Umbilical cord (tissue), 2 donors: Measurements from ENCODE around the gene ERCC4. TPM values are rescaled to one million over a fixed set of nuclear protein-coding genes. Genes with fewer than 3 reads are reported as not detected.

Source experiments
- DNase-seq: peaks from one replicate; pipeline ENCODE4 v3.0.0-alpha.2; 2015; ENCODE audit warnings: low spot score
- total RNA-seq: library from RNA; depleted of rRNA; stranded (reverse); fragments of >200 nt; gene quantifications from one replicate; pipeline ENCODE4 v1.2.3, GENCODE V29; 2014; ENCODE audit warnings: low replicate concordance; ENCODE audit not compliant: insufficient read depth

The ERCC4 gene
- total RNA-seq, 1 donor from 2014 or later: 18.1 TPM

DNA sequence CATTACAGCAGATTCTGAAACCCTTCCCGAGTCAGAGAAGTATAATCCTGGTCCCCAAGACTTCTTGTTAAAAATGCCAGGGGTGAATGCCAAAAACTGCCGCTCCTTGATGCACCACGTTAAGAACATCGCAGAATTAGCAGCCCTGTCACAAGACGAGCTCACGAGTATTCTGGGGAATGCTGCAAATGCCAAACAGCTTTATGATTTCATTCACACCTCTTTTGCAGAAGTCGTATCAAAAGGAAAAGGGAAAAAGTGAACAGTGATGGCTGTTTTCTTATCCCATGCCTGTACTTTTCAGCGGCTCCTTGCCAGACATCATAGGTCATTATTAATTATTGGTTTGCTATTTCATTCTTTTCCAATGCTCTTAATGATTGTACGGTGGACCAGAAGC lies 28.1 kb downstream of the ERCC4 start:
- DNase-seq: no peak

GRCh38 chr16:13950821-13951547 lies 31.0 kb downstream of the ERCC4 start:
- no peak for DNase-seq

DNA sequence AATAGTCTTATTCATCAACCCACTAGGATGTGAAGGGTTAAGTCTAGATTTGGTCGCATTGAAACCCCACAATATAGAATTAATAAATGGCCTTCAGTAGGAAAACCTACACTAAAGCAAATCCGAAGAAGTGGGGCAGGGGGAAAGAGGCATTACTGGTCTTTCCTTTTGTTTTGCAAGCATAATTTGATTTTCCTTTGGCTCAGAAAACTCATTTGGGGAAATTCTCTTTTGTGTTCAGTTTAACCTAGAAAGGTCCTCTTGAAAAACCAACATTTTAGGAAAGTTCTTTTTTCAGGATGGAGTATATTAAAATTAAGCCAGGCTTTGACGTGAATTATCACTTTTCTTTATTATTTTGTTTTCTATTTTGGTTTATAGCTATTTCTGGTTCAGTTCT lies 31.7 kb downstream of the ERCC4 start:
- DNase-seq: peak; percentile 15

DNA sequence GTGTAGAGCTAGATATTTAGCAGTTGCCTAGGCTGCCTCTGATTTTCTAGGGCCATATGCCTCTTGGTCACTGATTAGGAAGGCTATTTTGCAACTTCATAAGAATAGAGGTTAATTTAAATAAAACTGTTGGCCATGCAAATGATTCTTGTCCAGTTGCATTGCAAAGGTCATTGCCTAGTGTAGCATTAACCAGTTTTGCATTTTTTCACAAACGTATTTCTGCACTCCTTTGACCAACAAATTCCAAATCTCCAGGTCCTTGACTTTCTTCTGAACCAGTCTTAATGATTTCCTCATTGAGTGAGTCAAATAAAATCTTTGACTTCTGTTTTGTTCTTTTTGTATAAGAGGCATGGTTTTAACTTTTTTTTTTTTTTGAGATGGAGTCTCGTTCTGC lies 33.5 kb downstream of the ERCC4 start:
- DNase-seq: no peak

- DNase-seq: no peak
These were observed 36.8 kb downstream of the ERCC4 start for GRCh38 chr16:13956635-13957196.

DNA sequence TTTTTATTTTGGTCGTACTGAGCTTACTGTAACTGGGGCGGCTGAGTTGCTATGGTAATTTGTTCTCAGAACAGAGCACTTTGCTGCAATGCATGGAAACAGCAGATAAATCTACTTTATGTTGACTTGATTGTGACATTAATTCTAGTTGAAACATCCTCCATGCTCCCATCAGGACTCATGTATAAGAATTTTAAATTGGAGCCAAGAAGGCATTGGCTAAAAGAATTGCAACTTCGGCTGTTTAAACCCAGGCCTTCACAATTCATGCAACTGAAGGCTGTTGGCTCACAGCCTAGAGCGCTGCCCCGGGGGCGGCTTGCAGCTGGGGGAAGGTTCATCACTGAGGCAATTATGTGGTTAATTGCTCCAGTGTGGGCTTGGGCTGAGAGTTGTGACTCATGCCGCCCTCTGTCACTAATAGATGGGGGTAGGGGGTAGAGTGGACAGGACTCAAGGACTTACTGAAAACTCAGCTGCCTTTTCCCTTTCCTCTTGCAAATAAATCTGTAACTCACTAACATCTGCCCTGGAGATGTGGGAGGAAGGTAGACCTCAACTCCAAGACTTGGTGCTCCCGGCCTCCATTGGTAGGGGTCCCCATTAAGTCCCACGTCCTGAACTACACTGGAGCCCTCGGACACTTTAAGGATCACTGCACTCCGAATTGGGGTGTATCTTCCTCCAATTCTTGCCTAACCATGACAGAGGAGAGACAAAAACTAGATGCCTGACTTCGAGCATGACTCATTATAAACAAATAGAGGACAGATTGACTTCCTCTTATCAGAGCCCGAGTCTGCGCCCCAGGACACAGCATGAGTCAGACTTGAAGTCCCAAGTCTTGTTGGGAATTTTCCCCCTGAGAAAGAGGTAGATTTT lies 37.5 kb downstream of the ERCC4 start:
- peak; percentile 79 for DNase-seq

GRCh38 chr16:13958474-13958873 lies 38.5 kb downstream of the ERCC4 start:
- DNase-seq: no peak

DNA sequence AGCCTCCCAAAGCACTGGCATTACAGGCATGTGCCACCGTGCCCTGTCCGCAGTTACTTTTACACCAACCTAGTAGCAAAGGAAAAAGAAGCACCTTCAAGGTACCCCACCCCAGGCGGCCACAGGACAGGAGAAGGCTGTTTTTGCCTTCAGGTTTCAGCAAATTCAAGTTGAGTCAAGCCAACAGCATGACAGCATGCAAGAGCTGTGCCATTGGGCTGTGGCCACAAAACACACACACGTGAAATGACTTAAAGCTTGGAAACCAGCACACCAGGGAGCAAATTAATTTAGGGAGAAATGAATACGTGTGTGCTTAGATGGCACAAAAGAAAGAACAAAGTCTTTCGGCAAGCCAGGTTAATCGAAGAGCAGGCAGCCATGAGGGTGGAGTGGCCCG lies 39.7 kb downstream of the ERCC4 start:
- DNase-seq: no peak

DNA sequence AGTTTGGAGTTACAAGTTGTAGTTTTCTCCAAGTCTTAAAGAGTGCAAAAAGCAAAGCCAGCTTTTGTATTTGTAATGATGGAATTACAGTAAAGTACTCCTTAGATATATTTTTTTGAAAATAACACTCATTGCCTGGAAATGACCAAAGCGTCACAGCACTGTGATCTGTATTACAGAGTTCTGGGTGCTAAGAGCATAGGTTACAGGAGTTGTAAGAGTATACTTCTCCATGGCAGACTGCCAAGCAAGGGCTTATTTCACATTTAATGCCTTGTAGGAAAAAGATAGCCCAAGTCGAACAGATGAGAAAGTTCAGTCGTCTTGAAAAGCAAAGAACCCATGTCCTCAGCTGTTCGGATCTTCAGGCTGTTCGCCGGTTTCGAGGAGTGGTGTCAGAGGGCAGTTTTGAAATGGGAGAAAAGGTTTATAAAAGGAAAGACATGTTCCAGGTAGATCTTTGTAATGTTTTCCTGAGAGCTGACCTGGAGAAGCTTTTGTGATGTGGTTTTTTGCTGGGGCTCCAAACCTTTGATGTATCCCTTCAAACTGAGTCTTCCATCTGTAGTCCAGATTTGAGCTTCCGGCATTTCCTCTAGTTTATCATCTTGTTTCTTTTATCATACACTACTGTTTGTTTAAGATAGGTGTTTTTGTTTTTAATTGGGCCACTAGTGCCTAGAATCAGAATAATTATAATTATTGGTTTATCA lies 41.3 kb downstream of the ERCC4 start:
- DNase-seq: peak; percentile 74

- no peak for DNase-seq
These were observed 42.3 kb downstream of the ERCC4 start for GRCh38 chr16:13962232-13962631.

DNA sequence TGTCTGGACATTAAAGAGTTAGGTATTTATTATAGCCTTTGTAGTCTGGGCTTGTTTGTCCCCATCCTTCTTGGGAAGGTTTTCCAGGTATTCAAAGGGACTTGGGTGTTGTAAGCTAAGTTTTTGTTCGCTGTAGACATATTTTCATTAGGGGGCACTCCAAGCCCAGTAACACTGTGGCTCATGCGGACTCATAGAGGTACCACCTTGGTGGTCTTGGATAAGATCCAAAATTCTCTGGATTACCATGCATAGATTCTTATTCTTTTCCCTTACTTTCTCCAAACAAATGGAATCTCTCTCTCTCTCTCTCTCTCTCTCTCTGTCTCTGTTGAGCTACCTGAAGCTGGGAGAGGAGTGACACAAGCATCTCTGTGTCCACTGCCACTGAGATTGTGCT lies 48.9 kb downstream of the ERCC4 start:
- DNase-seq: no peak

GRCh38 chr16:13969711-13970110 lies 49.8 kb downstream of the ERCC4 start:
- no peak for DNase-seq

GRCh38 chr16:13970708-13971422 lies 50.9 kb downstream of the ERCC4 start:
- no peak for DNase-seq

DNA sequence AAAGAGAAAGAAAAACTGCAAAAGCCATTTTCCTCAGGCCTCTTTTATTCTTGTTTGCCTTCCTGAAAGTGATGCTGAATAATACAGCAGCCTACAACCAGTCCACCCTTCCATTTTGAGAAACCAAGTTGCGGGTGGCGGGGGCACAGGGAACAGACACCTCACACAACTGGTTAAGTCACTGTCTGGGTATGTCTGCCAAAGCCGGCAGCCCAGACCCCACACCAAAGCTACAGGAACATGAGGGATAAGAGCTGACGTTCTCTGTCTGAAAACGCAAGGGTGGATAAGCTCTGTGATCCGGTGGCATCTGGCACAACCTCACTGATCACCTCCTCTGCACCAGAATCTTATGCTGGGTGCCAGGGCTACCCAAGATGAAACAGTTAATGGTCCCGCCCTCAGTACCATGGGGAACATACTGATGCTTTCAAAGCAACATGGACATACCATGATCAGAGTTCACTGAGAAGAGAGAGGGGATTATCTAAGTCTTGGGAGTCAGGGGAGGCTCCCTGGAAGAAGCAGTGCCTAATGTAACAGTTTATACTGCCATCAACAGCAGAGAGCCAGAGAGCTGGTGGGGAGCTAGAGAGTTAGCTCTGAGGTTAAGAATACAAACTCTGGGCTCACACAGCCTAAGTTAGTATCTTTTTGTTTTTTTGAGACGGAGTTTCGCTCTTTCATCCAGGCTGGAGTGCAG lies 53.5 kb downstream of the ERCC4 start:
- DNase-seq: no peak

GRCh38 chr16:13977177-13977576 lies 57.2 kb downstream of the ERCC4 start:
- DNase-seq: no peak

- DNase-seq: no peak
These were observed 62.5 kb downstream of the ERCC4 start for GRCh38 chr16:13982451-13982850.

GRCh38 chr16:13983625-13984024 lies 63.7 kb downstream of the ERCC4 start:
- DNase-seq: no peak

GRCh38 chr16:13984794-13985193 lies 64.8 kb downstream of the ERCC4 start:
- no peak for DNase-seq

DNA sequence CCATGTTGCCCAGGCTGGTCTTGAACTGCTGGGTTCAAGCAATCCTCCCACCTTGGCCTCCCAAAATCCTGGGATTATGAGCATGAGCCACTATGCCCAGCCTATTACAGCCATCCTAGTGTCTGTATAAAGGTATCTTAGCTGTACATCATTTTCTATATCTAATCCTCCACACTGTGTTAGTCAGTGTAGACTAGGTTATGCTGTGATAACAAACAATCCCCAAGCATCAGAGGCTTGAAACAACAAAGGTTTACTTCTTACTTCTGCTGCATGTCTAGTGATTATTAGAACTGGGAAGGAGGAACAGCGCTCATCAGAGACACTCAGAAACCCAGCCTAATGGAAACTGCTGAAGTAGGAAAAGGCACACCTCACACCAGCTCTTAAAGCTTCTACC lies 68.1 kb downstream of the ERCC4 start:
- no peak for DNase-seq

DNA sequence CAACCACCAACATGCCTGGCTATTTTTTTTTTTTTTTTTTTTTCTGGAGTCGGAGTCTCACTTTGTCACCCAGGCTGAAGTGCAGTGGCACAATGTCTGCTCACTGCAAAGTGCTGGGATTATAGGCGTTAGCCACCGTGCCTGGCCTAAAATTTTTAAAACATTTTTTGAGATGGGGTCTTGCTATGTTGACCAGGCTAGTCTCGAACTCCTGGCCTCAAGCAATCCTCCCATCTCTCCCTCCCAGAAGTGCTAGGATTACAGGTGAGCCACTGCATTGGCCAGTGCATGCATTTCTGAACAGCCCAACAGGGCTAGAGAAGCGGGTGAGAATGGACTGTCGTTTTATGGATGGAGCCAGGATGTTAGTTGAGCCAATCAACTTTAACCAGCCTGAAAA lies 72.4 kb downstream of the ERCC4 start:
- DNase-seq: no peak

DNA sequence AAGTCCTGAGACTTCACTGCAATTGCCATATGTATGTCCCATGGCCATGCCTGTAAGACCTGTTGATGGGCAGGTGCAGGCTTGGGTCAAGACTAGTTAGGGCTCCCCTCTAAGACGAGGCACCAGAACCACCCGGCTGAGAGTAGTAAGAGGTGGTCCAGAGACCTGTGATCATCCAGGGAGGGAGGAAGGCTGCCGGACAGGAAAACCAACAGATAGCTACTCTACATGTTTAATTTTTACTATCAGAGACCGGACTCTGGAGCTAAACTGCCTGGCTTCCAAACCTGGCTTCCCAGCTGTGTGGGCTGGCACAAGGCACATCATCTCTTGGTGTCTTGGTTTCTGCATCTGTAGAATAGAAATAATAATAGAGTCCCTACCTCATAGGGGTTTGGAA lies 73.0 kb downstream of the ERCC4 start:
- DNase-seq: no peak
